HFF-Myc (cell line): Measurements from ENCODE around the gene DNALI1.

Experiments used
- DNase-seq: peaks from one replicate; pipeline ENCODE4 v3.0.0-alpha.2; 2011; ENCODE audit warnings: low read depth; ENCODE audit errors: extremely low read depth
- H3K4me3 ChIP-seq: replicated peaks from 2 replicates; pipeline ENCODE4 v1.5.1; 2011; ENCODE audit warnings: low read depth, mild to moderate bottlenecking, control low read depth, low read length
- CTCF ChIP-seq: IDR thresholded peaks from 2 replicates; pipeline ENCODE4 v1.5.1; 2012; ENCODE audit warnings: mild to moderate bottlenecking, low read depth, low read length, control low read depth; ENCODE audit errors: missing control alignments

The DNALI1 gene

DNA sequence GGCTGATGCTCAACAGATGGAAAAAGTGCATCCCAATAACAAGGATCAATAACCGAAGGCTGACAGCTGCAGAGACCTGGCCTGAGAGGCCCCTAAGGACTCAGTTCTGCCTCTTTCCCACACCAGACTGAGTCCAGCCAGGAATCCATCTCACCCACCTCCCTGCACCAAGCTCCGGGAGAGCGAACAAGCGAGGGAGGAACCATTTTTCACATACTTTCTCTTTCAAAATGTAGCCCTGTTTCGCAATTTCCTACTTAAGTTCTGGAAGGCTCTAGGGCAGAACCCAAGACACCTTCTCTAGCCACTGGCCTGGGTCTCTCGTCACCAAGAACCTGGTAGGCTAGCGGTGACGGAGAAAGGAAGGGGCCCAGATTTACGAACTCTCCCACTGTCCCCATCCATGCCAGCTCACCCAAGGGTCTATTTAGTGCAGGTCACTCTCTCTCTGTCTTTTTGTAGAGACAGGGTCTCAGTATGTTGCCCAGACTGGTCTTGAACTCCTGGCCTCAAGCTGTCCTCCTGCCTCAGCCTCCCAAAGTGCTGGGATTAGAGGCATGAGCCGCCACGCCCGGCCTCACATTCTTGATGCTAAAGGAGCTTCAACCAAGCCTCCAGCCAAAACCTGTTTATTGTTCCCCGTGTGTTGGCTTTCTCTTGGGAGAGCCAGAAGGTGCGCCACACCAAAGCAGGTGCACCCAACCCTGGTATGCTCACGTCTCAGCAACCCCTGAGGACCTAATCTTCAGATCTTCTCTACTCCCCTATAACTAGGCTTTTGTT is 49.9 kb downstream of the DNALI1 start:
- TF ChIP-seq CTCF = no peak
- H3K4me3 ChIP-seq = no peak overlapping the region

GRCh38 chr1:37609002-37609401 is 52.3 kb downstream of the DNALI1 start:
- DNase-seq = no peak
- H3K4me3 ChIP-seq = no peak overlapping the region
- TF ChIP-seq CTCF = no peak

More for the DNA sequence above, 49.9 kb downstream of the DNALI1 start:
- no peak for DNase-seq

- no peak overlapping the region for H3K4me3 ChIP-seq
- no peak for DNase-seq
- TF ChIP-seq CTCF = no peak
Observed at GRCh38 chr1:37609994-37610393, 53.3 kb downstream of the DNALI1 start.

DNA sequence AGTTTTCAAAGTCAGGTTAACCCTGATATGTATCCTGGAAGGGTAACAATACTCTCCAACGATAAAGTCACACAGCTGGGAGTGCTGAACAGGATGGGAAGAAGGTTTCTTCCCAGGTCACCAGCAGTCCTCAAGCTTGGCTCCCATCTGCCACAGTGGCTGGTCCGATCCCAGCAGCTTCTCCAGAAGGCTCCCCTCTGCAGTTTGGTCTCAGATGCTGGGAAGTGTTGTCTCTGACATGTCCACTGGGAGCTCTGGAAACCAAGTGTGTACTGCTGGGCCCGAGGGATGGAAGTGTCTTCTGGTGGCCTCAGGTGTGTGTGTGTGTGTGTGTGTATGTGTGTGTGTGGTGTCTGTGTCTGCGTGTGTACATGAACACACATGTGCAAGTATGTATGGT is 55.4 kb downstream of the DNALI1 start:
- DNase-seq = no peak
- TF ChIP-seq CTCF = no peak
- no peak overlapping the region for H3K4me3 ChIP-seq

DNA sequence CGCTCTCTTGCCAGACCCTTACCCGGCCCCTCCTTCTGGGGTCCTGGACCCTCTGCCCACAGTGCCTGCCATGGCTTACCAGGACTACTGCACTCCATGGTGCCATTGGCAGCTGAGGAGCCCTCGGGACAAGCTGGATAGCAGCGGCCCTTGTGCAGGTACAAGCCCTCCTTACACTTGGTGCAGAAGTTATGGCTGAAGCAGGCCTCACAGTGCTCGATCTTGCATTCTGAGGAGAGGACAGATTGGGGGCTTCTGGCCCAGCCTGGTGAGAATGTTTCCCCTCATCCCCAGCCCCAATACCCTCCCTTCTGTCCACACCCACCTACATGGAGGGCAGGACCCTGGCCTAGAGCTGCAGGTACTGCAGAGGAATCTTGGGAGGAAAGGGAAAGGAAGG is 57.4 kb downstream of the DNALI1 start:
- no peak for DNase-seq
- no peak overlapping the region for H3K4me3 ChIP-seq
- no peak for TF ChIP-seq CTCF

- no peak for DNase-seq
- H3K4me3 ChIP-seq = no peak overlapping the region
- TF ChIP-seq CTCF = no peak
Observed at GRCh38 chr1:37616330-37616729, 59.6 kb downstream of the DNALI1 start.
